ENCODE results near the gene IGFLR1. TPM values are rescaled to one million over a fixed set of nuclear protein-coding genes. Genes with fewer than 3 reads are reported as not detected.

Gene IGFLR1
- total and polyA plus RNA-seq, 9 of the 15 experiments (the other 6 are each of a cell fraction or from before 2014, with no cell fraction given), result 1.0 to 14.3 (median 4.6) TPM

- TF ChIP-seq BHLHE40 (IDR thresholded peaks at IDR 0.05; ENCODE audit: low read length), result peak; percentile 2; the same call in 1 of the 2 replicates
- TF ChIP-seq RHOXF2B (CRISPR knock-in tag; conservative IDR thresholded peaks at IDR 0.05), result no peak
- TF ChIP-seq KLF1 (tag; IDR thresholded peaks at IDR 0.05), result peak; percentile 75
- peak; percentile 84 for TF ChIP-seq ZNF407 (IDR thresholded peaks at IDR 0.05; ENCODE audit: low read depth)
- no peak for TF ChIP-seq NFXL1 (CRISPR knock-in tag; IDR thresholded peaks at IDR 0.05)
- TF ChIP-seq KDM1A (IDR thresholded peaks at IDR 0.05), result no peak
- no peak for TF ChIP-seq MIER1 (IDR thresholded peaks at IDR 0.05; ENCODE audit: low read depth)
- peak; percentile 84 to 92 for TF ChIP-seq MNT (conservative IDR thresholded peaks at IDR 0.05)
Observed at GRCh38 chr19:35740423-35741202, 1.6 kb downstream of the IGFLR1 start (continued).
